Measurements from ENCODE around the gene RUNX2. TPM values are rescaled to one million over a fixed set of nuclear protein-coding genes. Genes with fewer than 3 reads are reported as not detected.

The RUNX2 gene
- total RNA-seq, 1 donor from 2014 or later: 3.1 TPM

DNA sequence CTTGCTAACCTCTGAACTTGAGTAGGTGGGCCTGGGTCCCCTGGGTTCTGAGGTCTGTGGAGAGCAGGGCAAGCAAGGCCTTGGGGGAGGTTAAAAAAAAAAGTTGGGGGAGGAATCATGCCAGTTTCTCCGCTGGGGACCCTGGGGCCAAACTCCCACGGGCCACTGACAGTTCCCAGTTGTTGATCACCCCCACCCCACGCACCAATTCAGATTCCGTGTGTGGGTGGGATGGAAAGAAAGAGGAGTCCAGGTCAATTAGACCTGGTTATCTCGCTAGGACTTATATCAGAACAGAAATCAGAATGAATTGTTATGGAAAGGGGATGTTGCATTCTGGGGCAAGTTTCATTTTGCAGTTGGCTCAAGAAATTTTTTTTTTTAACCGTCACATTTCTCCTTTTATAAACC lies 96.3 kb downstream of the RUNX2 start:
- intact Hi-C loops (cut with DNase I): loop anchor here (5.0 to 10.0 kb wide), 2 partner anchors 570 to 767 kb away; no protein-coding TSS in a partner anchor
- DNase-seq (ENCODE audit: low spot score): no peak

DNA sequence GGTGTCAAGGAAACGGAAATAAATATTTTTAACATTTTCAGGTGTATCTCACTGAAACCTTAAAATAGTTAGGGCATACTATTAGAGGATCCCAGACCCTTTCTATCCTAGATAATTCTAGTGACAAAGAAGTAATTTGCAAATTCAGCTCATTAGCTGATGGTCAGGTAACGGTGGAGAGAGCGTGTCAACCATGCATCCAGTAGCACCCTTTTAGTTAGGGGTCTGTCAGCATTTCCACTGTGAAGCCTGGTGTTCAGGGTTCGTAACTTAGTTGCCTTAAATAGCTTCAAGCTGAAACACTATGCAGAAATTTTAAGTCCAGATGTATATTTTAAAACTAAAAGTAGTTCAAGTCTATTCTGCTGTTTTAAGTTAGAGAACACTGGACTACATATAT lies 98.1 kb downstream of the RUNX2 start:
- DNase-seq (ENCODE audit: low spot score): no peak
- intact Hi-C loops (cut with DNase I): loop anchor here (10.0 kb wide), 1 partner anchor 571 kb away; no protein-coding TSS in a partner anchor

DNA sequence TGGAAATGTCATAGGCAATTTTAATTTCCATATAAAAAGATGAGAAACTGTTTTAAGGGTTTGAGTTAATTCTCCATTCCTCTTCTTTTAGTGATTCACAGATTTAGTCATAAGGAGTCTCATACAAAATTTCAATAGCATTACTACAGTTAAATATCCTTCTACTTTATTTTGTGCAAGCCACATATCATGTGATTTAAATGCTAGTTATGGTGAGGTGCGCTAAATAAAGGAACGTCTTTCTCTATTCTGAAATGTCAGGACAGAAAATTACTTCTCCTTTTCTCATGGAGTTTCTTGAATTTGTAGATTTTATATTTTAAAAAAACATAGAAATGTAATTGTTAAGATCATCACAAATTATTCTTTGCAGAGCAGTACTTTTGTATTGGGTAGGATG lies 99.6 kb downstream of the RUNX2 start:
- intact Hi-C loops (cut with DNase I): loop anchor here (10.0 kb wide), 1 partner anchor 573 kb away; no protein-coding TSS in a partner anchor
- DNase-seq (ENCODE audit: low spot score): no peak

DNA sequence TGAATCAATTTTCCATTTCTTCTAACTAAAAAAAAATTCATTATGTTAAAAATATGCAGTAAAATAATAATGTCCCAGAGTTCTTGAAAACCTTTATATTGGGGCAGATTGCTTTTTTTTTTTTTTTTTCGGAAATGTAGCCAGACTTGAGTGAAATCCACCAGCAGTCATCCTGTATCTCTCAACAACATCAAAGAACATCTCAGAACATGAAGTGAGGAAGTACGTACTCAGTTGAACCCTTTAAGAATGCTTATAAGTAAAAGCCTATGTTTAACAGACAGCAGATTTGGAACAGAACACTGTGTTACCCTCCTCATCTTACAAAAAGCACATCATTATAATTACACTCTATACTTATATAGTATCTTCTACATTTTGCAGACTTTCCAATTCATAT lies 100.6 kb downstream of the RUNX2 start:
- no peak for DNase-seq (ENCODE audit: low spot score)
- intact Hi-C loops (cut with DNase I): loop anchor here (10.0 kb wide), 1 partner anchor 574 kb away; no protein-coding TSS in a partner anchor

DNA sequence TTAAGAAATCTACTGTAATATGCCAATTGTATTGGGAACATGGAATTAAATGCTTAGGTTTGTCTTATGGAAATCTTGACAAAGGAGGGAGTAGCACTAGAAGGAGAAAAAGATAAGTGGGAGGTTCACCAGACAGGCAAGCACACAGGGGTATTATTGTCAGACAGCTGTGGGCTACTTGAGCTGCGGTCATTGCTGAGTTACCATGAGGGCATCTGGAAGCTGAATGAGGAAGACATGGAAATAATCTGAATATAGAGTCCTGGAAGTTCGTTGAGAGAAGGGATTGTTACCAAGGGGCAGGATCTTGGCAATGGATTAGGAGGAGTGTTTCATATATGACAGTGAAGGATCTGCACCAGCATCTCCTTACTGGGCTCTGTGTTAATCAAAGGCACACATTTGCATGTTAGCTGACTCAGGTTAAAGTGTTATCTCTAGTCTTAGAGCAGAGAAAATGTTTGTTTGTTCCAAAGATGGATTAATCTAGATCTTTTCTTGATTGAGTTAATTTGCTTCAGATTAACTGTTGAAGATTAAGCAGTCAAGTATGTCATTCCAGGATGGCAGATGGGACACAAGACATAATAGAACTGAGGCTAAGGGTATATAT lies 102.6 kb downstream of the RUNX2 start:
- no peak for DNase-seq (ENCODE audit: low spot score)
- intact Hi-C loops (cut with DNase I): no loop called here

DNA sequence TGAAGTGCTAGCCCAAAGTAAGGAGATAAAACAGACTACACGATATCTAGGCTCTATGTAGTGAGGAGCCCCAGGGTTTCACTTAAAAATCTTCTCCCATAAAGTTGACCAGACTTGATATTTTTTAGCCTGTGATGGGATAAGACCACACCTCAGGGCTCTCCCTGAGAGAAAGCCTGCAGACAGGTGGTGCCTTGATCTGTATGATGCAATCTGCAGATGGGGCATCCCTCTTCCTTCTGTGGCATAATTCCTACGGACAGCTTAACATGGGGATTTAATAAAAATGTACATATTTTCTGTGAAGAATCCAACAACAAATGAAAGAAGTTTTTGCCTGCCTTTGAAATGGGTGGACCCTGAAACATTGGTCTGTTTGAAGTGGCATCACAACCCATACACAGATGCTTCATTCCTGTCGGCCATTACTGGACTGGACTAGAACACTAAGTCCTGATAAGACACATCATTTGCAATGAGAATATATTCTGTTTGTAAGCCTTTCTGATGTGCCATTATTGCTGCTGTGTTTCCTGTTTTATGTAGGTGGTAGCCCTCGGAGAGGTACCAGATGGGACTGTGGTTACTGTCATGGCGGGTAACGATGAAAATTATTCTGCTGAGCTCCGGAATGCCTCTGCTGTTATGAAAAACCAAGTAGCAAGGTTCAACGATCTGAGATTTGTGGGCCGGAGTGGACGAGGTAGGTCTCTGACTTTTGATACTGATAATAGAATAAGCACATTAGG lies 103.4 kb downstream of the RUNX2 start:
- intact Hi-C loops (cut with DNase I): no loop called here
- no peak for DNase-seq (ENCODE audit: low spot score)

DNA sequence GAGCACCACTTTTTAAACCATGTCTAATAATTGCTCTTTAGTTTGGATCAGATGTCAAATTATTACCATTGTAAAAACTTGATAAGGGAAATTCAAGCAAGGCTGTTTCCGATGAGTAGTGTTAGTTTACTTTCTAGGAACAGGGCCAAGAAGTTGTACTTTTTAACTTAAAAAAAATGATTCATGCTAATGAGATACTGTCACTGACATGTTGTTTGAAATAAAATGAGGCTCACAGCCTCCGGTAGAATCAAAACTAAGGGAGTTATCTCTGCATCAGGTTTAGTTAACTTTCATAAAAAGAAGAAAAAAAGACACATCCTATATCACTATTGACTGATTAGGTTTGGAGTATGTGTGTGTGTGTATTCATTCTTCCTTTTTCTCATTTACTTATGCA lies 104.8 kb downstream of the RUNX2 start:
- DNase-seq (ENCODE audit: low spot score): no peak
- intact Hi-C loops (cut with DNase I): no loop called here

DNA sequence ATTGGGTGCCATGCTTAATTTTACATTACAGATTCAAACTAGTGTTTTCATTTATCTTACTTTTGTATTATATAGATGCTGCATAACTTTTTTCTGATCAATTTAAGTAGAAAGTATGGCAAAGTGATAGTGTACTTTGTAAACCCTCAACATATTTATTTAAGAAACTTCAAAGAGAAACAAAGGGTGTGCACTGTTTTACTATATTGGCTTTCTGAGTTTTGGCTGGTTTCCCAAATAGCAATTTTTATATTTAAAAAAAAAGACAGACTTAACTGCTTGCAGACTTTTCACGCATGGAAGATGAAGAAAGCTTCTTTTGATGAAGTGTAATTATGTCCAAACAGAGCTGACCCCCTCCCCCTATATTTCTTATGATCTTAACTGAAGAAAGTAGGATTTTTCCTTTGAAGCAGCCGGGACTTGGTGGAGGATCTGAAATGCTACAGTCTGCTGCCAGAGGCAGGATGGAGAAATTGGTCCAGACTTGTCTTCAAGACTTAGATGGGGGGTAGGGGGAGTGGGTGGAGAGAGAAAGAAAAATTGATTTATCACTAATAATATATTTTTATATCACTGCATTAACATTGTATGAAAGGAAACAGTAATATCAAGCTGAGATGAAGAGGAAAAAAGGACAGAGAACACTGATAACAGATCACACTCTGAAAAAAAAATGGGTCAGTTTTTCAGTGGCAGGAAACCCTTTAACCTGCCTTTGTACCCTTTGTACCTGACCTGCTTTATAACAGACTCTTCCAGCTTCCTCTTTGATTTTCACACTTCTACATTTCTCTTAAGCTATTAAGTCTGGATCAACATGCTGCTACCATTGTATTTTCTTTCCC lies 105.6 kb downstream of the RUNX2 start:
- intact Hi-C loops (cut with DNase I): no loop called here
- no peak for DNase-seq (ENCODE audit: low spot score)

DNA sequence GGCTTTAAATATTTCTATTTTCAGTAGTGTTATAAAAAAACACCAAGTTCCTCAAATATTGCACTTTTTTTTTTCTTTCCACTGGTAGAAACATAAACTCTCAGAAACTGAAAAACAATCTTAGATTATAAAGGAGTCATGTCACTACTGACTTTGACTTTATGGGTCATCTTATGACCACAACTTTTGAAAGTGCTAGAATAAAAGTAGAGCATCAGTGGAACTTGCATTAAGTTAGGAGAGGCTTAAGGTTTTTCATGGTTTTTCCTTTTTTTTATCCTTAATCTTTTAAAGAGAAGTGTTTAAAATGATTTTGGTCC lies 106.2 kb downstream of the RUNX2 start:
- no peak for DNase-seq (ENCODE audit: low spot score)
- intact Hi-C loops (cut with DNase I): no loop called here

DNA sequence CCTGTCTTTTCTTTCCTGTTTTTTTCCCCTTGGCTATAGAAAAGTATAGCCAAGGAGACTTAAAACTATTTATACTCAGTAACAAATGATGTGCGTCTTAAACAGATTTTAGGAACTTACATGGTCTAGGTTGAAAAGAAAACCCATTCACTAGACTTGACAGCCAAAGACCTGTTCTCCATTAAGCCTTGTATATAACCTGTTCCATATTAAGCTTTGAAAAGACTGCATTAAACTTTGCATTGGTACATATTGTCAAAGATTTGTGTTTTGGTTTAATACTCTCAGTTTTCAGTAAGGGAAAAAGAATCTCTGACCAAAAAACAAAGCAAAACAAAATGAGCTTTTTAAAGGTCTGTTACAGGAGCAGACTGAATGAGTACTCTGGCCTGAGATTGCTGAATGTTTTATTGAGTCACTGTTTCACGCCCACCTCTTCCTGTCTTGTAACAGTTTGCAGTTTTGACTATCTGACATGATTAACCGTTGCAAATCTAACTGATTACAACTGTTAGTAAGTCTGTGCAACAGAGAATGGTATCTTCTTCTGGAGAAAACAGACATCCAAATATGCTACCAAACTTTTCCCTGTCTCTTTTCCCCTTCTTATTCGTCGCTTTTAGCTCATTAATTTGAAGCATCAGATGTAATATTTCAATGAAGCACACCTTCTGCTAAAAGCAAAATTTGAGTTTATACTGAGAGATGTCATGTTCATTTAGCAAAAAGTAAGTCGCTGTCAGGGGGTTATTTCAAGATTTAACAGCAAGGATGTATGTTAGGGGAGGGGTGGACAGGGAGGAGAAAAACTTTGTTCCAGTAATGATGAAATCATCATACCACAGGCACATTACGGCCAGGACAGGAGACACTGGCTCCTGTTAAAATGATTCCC lies 108.7 kb downstream of the RUNX2 start:
- DNase-seq (ENCODE audit: low spot score): no peak
- intact Hi-C loops (cut with DNase I): no loop called here

DNA sequence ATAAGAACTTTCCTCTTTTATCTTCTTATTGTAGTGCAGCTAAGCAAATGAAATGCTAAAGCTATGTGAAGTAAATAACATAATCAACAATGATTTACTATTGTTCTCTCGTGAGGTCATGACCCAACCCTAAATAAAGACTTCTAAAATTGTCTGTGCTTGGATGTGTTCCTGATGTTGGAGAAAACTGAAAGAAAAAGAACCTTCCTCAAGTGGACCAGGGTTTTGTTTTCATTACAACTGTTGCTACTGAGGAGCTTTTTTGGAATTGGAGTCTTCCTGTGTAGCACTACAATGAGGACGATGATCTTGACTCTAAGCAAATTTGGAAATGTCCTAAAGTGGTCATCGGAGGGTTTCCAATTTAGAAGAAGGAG lies 109.3 kb downstream of the RUNX2 start:
- DNase-seq (ENCODE audit: low spot score): no peak
- intact Hi-C loops (cut with DNase I): no loop called here

DNA sequence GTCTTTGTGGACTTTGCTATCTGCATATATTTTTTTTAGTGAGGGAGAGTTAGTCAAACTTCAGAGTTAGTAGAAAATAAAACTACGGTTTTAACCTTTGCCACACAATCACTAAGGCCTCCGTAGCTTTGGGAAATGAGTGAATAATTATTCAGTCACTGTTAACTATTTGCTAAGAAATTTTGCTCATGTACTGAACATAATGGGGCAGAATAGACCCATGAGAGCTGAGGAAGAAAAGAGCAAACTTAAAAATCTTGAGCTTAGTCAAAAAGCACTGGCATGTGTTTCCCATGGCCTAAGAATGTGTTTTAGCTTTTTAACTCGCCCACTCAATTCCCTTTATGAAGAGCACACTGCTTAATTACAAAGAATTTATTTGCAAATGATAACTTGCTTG lies 110.0 kb downstream of the RUNX2 start:
- intact Hi-C loops (cut with DNase I): no loop called here
- DNase-seq (ENCODE audit: low spot score): no peak

DNA sequence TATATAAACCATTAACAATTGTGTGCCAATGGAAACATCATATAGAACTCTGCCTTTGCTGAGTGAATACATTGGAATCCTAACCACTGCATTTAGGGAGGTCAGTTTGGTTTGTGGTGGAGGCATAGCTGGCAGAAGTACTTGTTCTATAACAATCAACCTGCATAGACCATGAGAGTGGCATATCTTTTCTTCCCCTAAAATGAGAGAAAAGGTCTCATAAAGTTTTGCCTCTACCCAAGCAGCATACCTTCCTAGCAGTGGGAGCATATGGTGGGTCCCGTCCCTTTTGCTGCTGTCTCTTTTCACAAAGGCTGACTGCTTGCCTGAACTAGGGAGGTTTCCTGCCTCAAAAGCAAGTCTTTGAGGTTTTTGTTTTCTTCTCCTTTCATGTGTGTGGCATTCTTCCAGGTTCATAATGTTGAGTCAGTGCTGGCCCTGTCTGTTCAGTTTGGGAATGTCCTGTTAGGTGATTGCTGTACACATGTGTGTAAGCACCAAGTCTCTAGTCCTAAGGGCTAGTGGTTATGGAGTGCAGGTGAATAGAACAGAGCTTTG lies 110.8 kb downstream of the RUNX2 start:
- intact Hi-C loops (cut with DNase I): no loop called here
- DNase-seq (ENCODE audit: low spot score): no peak

DNA sequence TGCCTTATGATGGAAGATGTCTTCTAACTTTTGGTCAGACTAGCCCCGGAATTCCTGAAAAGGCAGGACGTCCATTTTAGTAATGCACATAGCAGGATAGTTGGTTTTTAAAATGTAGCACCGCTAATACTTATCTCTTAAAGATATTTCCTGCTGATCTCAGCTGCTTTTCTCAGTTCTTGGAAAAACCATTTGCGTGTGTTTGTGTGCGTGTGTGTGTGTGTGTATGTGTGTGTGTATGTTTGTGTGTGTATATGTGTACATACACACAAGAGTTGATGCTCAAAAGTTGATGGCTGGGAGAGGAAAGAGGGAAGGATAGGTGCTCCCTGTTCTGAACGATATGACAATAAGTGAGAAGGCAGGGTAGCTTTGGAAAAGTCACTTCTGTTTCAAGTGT lies 111.3 kb downstream of the RUNX2 start:
- DNase-seq (ENCODE audit: low spot score): no peak
- intact Hi-C loops (cut with DNase I): no loop called here

DNA sequence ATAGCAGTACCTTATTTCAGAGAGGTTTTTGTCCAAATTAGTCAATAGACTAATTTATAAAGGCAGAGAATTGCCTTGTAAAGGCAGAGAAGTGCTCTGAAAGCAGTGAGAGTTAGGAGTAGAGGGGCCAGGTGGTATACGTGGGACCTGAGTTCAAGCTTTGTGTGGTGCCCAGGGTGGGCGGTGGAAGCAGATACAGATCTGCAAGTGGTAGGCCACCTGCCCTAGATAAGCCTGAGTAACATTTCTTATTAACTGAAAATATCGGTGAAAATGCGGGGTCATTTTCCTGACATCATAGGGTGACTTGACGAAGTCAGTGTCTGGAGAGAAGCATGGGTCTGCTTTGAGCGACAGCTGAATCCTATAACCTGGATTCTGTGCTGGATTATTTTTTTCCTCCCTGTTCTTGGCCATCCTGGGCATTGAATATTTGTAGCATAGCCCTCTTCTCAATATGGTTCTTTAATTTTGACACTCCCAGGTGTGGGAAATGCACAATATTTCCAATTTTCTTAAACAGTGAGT lies 111.8 kb downstream of the RUNX2 start:
- intact Hi-C loops (cut with DNase I): no loop called here
- no peak for DNase-seq (ENCODE audit: low spot score)

DNA sequence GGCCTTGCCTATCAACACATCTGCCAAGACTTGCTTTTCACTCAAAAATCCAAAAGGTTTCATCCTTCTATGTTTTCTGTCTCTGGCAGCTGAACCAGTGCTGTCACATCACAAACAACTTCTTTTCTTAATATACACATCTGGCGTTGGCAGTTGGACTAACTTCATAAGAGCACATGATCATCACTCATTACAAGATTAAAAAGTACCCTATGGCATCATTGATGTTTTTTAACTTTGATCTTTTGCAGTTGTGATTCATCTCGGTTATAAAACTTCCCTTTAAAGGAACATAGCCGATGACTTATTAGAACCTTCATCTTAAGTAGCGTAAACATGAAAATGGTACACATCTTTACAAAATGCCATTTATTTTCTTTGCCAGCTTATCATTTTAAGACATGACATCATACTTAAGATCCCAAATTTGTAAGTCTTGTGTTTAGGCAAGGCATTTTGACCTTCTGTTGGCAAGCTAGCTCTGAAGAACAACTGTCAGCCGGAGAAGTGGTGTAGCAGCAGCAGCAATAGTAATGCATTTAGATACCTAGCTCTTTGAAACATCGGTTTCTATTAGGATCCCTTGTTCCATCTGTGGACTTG lies 113.8 kb downstream of the RUNX2 start:
- intact Hi-C loops (cut with DNase I): no loop called here

DNA sequence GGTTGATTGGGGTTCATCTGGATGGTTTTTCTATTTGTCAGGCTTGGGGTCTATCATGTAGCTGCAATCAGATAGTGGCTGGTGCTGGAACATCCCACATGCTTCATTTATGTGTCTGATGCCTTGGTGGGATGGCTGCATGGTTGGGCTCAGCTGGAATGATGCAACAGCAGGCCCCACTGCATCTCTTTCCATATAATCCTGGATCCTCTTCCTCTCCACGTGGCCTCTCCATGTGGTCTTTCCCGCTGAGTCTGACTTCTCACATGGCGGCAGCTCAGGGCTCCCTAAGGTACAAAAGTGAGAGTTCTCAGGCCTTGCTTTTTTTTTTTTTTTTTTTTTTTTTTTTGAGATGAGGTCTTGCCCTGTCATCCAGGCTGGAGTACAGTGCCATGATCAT lies 114.6 kb downstream of the RUNX2 start:
- intact Hi-C loops (cut with DNase I): no loop called here
- no peak for DNase-seq (ENCODE audit: low spot score)

More for the DNA sequence above, 113.8 kb downstream of the RUNX2 start:
- no peak for DNase-seq (ENCODE audit: low spot score)

DNA sequence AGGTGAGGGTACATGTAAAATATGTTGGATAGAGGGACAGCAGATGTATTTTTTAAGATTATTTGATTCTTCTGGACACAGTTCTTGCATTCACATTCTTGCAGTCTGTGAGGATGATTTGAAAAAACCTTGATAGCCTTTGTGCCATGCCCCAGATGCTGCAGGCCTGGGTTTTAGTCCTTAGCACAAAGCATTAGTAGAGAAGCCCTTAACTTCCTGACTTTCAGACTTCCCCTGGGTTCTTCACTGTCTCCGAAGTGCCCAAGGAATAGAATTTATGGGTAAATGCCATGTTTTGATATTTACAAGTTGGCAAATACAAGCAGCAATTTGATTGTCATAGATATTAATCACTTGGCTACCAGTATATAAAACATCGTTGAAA lies 117.2 kb downstream of the RUNX2 start:
- no peak for DNase-seq (ENCODE audit: low spot score)
- intact Hi-C loops (cut with DNase I): no loop called here

Measured in cardiac septum (tissue), 1 donor.